ENCODE results near the gene CDS2.

DNA sequence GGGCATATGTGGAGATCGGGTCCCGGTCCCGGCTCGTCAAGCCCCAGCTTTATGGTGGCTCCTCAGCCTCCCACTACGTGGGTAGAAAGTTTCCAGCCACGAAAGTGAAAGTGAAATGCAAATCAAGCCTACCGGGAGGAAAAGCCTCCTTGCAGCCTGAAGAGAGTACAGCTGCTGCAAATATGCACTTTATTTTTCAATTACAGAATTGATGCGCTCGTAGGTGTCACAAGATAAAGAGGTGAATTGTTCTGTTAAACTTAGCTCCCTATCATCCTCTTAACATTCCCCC lies 6.7 kb upstream of the CDS2 start:
- TF ChIP-seq, protein P1, sequence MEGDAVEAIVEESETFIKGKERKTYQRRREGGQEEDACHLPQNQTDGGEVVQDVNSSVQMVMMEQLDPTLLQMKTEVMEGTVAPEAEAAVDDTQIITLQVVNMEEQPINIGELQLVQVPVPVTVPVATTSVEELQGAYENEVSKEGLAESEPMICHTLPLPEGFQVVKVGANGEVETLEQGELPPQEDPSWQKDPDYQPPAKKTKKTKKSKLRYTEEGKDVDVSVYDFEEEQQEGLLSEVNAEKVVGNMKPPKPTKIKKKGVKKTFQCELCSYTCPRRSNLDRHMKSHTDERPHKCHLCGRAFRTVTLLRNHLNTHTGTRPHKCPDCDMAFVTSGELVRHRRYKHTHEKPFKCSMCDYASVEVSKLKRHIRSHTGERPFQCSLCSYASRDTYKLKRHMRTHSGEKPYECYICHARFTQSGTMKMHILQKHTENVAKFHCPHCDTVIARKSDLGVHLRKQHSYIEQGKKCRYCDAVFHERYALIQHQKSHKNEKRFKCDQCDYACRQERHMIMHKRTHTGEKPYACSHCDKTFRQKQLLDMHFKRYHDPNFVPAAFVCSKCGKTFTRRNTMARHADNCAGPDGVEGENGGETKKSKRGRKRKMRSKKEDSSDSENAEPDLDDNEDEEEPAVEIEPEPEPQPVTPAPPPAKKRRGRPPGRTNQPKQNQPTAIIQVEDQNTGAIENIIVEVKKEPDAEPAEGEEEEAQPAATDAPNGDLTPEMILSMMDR (IDR thresholded peaks at IDR 0.05; ENCODE audit: insufficient read depth, low read length, poor library complexity, severe bottlenecking): no peak
- no peak for TF ChIP-seq EZH2phosphoT487 (conservative IDR thresholded peaks at IDR 0.05; ENCODE audit: low read length)
